IMR-90 (cell line): ENCODE data around the gene SMARCA5. TPM values are rescaled to one million over a fixed set of nuclear protein-coding genes. Genes with fewer than 3 reads are reported as not detected.

Experiments
- ATAC-seq: fragments of 200-7000 bp; cut with Tn5 transposase; 2 replicates; pipeline ENCODE4 v1.9.1; 2020; ENCODE audit warnings: low read depth, mild to moderate bottlenecking, moderate library complexity
- BruUV-seq: library from RNA; stranded (reverse); fragments of 400-500 nt; replicated peaks from 2 replicates; lab custom pipeline; 2021; lab: Mats Ljungman, UMichigan
- CTCF ChIA-PET: fragments of 300-600 bp; formaldehyde crosslinking; extraction: SDS; loops from one replicate; lab custom pipeline; 2021; ENCODE audit warnings: antibody characterized with exemption; lab: Yijun Ruan, JAX
- POLR2A ChIA-PET: fragments of 300-600 bp; sonication (Branson Sonifier 250); formaldehyde crosslinking; loops from one replicate; lab custom pipeline; 2022; ENCODE audit warnings: antibody characterized with exemption; ENCODE audit not compliant: unreplicated experiment; lab: Charles Lee
- DNase-seq: peaks from one replicate; pipeline ENCODE4 v3.0.0; 2013
- H2AFZ ChIP-seq: replicated peaks from 2 replicates; pipeline ENCODE3; 2013; ENCODE audit warnings: low read length, mild to moderate bottlenecking; ENCODE audit not compliant: poor library complexity
- H2AK5ac ChIP-seq: 2 replicates; pipeline ENCODE4 v1.6.1; 2013; ENCODE audit warnings: low read depth, low read length, inconsistent platforms
- H2AK9ac ChIP-seq: replicated peaks from 2 replicates; pipeline ENCODE3; 2013; ENCODE audit warnings: mild to moderate bottlenecking, low read depth, low read length, moderate library complexity; ENCODE audit not compliant: poor library complexity
- H2BK120ac ChIP-seq: 2 replicates; pipeline ENCODE4 v1.6.1; 2013; ENCODE audit warnings: low read depth, low read length, inconsistent platforms
- H2BK15ac ChIP-seq: 3 replicates; pipeline ENCODE4 v1.6.1; 2013; ENCODE audit warnings: low read depth, low read length, inconsistent platforms
- H2BK20ac ChIP-seq: 2 replicates; pipeline ENCODE4 v1.6.1; 2013; ENCODE audit warnings: low read depth, mild to moderate bottlenecking, inconsistent platforms, low read length, moderate library complexity
- H2BK5ac ChIP-seq: 2 replicates; pipeline ENCODE4 v1.6.1; 2013; ENCODE audit warnings: mild to moderate bottlenecking, low read depth, low read length, inconsistent platforms; ENCODE audit not compliant: poor library complexity, severe bottlenecking
- H3K14ac ChIP-seq: replicated peaks from 2 replicates; pipeline ENCODE4 v1.6.1; 2013; ENCODE audit warnings: low read depth, low read length, inconsistent platforms
- H3K18ac ChIP-seq: 2 replicates; pipeline ENCODE4 v1.6.1; 2013; ENCODE audit warnings: low read depth, low read length, control low read depth
- H3K23ac ChIP-seq: 2 replicates; pipeline ENCODE4 v1.6.1; 2013; ENCODE audit warnings: low read depth, low read length, inconsistent platforms
- H3K27ac ChIP-seq: 2 replicates; pipeline ENCODE4 v1.5.1; 2013; ENCODE audit warnings: mild to moderate bottlenecking, control low read depth, low read length; ENCODE audit not compliant: insufficient read depth
- H3K27me3 ChIP-seq: 2 replicates; pipeline ENCODE4 v1.6.1; 2013; ENCODE audit warnings: low read length; ENCODE audit not compliant: control insufficient read depth, insufficient read depth
- H3K36me3 ChIP-seq: 2 replicates; pipeline ENCODE4 v1.6.1; 2013; ENCODE audit warnings: low read length, mixed read lengths; ENCODE audit not compliant: control insufficient read depth, insufficient read depth
- H3K4ac ChIP-seq: 2 replicates; pipeline ENCODE4 v1.6.1; 2013; ENCODE audit warnings: low read depth, low read length, inconsistent platforms
- H3K4me1 ChIP-seq: 2 replicates; pipeline ENCODE4 v1.6.1; 2013; ENCODE audit warnings: low read length, mixed read lengths; ENCODE audit not compliant: control insufficient read depth, insufficient read depth
- H3K4me2 ChIP-seq: 2 replicates; pipeline ENCODE4 v1.6.1; 2013; ENCODE audit warnings: low read depth, mild to moderate bottlenecking, control low read depth, low read length, moderate library complexity
- H3K4me3 ChIP-seq: 2 replicates; pipeline ENCODE4 v1.5.1; 2013; ENCODE audit warnings: low read depth, mild to moderate bottlenecking, control low read depth, low read length, moderate library complexity; ENCODE audit not compliant: insufficient read depth
- H3K56ac ChIP-seq: 2 replicates; pipeline ENCODE4 v1.6.1; 2013; ENCODE audit warnings: low read length, inconsistent platforms; ENCODE audit not compliant: insufficient read depth; ENCODE audit errors: extremely low read depth
- H3K79me1 ChIP-seq, 2 experiments: 2 replicates each; pipeline ENCODE4 v1.6.1; 2013; ENCODE audit warnings: low read length in 2 of 2, inconsistent platforms in 1 of 2, low read depth in 1 of 2
- H3K9ac ChIP-seq: 2 replicates; pipeline ENCODE4 v1.6.1; 2013; ENCODE audit warnings: low read depth, low read length, control low read depth
- H3K9me1 ChIP-seq: 2 replicates; pipeline ENCODE4 v1.6.1; 2013; ENCODE audit warnings: low read length, inconsistent platforms; ENCODE audit not compliant: insufficient read depth
- H3K9me3 ChIP-seq: 2 replicates; pipeline ENCODE4 v1.6.1; 2013; ENCODE audit warnings: low read length; ENCODE audit not compliant: control insufficient read depth, insufficient read depth
- H4K20me1 ChIP-seq: 2 replicates; pipeline ENCODE4 v1.6.1; 2013; ENCODE audit warnings: low read length, inconsistent platforms; ENCODE audit not compliant: insufficient read depth
- H4K5ac ChIP-seq: 2 replicates; pipeline ENCODE4 v1.6.1; 2013; ENCODE audit warnings: mild to moderate bottlenecking, low read depth, low read length, control low read depth
- H4K8ac ChIP-seq, 2 experiments: 2 replicates each; pipeline ENCODE4 v1.6.1; 2013; ENCODE audit warnings: low read depth in 2 of 2, low read length in 2 of 2, control low read depth in 1 of 2, inconsistent platforms in 1 of 2
- H4K91ac ChIP-seq: 2 replicates; pipeline ENCODE4 v1.6.1; 2013; ENCODE audit warnings: low read depth, low read length, inconsistent platforms; ENCODE audit not compliant: insufficient read depth
- BHLHE40 ChIP-seq: fragments of 150-350 bp; IDR thresholded peaks from 2 replicates; pipeline ENCODE4 v1.6.1; 2016; ENCODE audit warnings: mild to moderate bottlenecking, low read depth, low read length
- ELK1 ChIP-seq: fragments of 150-350 bp; IDR thresholded peaks from 2 replicates; pipeline ENCODE4 v1.6.1; 2016; ENCODE audit warnings: low read depth, mild to moderate bottlenecking, low read length, moderate library complexity, borderline replicate concordance
- FOS ChIP-seq: fragments of 150-350 bp; IDR thresholded peaks from 2 replicates; pipeline ENCODE4 v1.6.1; 2016; ENCODE audit warnings: low read depth, low read length
- MXI1 ChIP-seq: IDR thresholded peaks from 2 replicates; pipeline ENCODE4 v1.6.1; 2012; ENCODE audit warnings: low read depth, mild to moderate bottlenecking, low read length, moderate library complexity, borderline replicate concordance
- NFE2L2 ChIP-seq: fragments of 150-350 bp; IDR thresholded peaks from 2 replicates; pipeline ENCODE4 v1.6.1; 2016; ENCODE audit warnings: low read depth, mild to moderate bottlenecking, low read length
- POLR2A ChIP-seq: IDR thresholded peaks from 2 replicates; pipeline ENCODE4 v1.6.1; 2012; ENCODE audit warnings: mild to moderate bottlenecking, low read depth, low read length
- RCOR1 ChIP-seq: IDR thresholded peaks from 2 replicates; pipeline ENCODE4 v1.6.1; 2012; ENCODE audit warnings: mild to moderate bottlenecking, low read length, improper control_type of control experiment; ENCODE audit not compliant: insufficient replicate concordance
- USF2 ChIP-seq: fragments of 150-350 bp; IDR thresholded peaks from 2 replicates; pipeline ENCODE4 v1.6.1; 2017; ENCODE audit warnings: mild to moderate bottlenecking, antibody characterized with exemption, low read length, low read depth
- WGBS, 2 experiments: methylation state at CpG; one replicate each; pipeline versions ENCODE4 v1.1.5 to v1.1.7; 2013; ENCODE audit warnings: missing lambda C conversion rate in 2 of 2; ENCODE audit not compliant: insufficient read length in 1 of 2; ENCODE audit errors: extremely low coverage in 2 of 2; 5-methylcytosine and 5-hydroxymethylcytosine counted together
- dilution Hi-C: fragments of 300-500 bp; cut with HindIII; formaldehyde crosslinking; loops from one replicate; pipeline ENCODE4 v1.14.3; 2018; ENCODE audit warnings: low sequenced_read_pairs; ENCODE audit not compliant: unreplicated experiment
- in situ Hi-C: fragments of 300-500 bp; cut with MboI; formaldehyde crosslinking; loops from 3 replicates; pipeline ENCODE4 v1.14.3; 2019; ENCODE audit warnings: low sequenced_read_pairs, inconsistent platforms, mixed read lengths
- intact Hi-C: fragments of 100-400 bp; cut with micrococcal nuclease; formaldehyde crosslinking; loops from 2 replicates; pipeline ENCODE4 v1.10.0; 2022
- polyA plus RNA-seq, 3 experiments: library from polyadenylated mRNA; depleted of rRNA; stranded (reverse); fragments of >200 nt; gene quantifications; 2 replicates each; pipeline ENCODE4 v1.2.3, GENCODE V29; 2012; ENCODE audit warnings: low replicate concordance in 1 of 3
- total RNA-seq: library from RNA; depleted of rRNA; stranded (reverse); fragments of >200 nt; gene quantifications from 2 replicates; pipeline ENCODE4 v1.2.3, GENCODE V29; 2012

SMARCA5 gene
- total and polyA plus RNA-seq, 2 of the 4 experiments (the other 2 are of a cell fraction): 11.5 to 14.7 TPM

- intact Hi-C loops (loop anchor here (10.0 kb wide), 1 partner anchor 642 kb away; the partner anchor contains the start of gene INPP4B), in situ Hi-C loops (loop anchor here (5.0 kb wide), 1 partner anchor 284 kb away; no protein-coding TSS in a partner anchor), dilution Hi-C loops (no loop called here)
- Histone ChIP-seq H3K9me1 (no peaks in the 10 kb centered on the region), H3K4me3 (no peak overlapping the region), H3K27me3 (no peaks in the 10 kb centered on the region), H2BK20ac (no peak overlapping the region), H2BK5ac (no peak overlapping the region), H3K4me2 (no peak overlapping the region), H3K4me1 (no peaks in the 10 kb centered on the region), H3K27ac (no peak overlapping the region), H3K56ac (no peak overlapping the region), H3K9ac (no peak overlapping the region), H4K20me1 (no peaks in the 10 kb centered on the region), H3K79me1 (no peaks in the 10 kb centered on the region), H3K18ac (no peak overlapping the region), H2AK9ac (no peak overlapping the region), H3K36me3 (no peaks in the 10 kb centered on the region), H4K5ac (no peak overlapping the region), H3K4ac (no peak overlapping the region), H3K14ac (no peak overlapping the region), H2BK15ac (no peak overlapping the region), H3K9me3 (no peaks in the 10 kb centered on the region), H2BK120ac (no peak overlapping the region), H4K8ac (no peak overlapping the region), H2AK5ac (no peak overlapping the region), H2AFZ (no peak overlapping the region), H3K23ac (no peak overlapping the region), H4K91ac (no peak overlapping the region)
- BruUV-seq: no TSS peak
- TF ChIP-seq FOS: no peak
- TF ChIP-seq ELK1: no peak
- TF ChIP-seq RCOR1: no peak
- no peak for TF ChIP-seq BHLHE40
- TF ChIP-seq NFE2L2: no peak
- TF ChIP-seq USF2: no peak
- TF ChIP-seq MXI1: no peak
- TF ChIP-seq POLR2A: no peak
- POLR2A ChIA-PET: no interaction called here
- DNase-seq: no peak
- WGBS, 2 experiments: no CpG with 5 or more reads among the region's 1 CpG
- CTCF ChIA-PET: no interaction called here
- no peak for ATAC-seq
Measured at GRCh38 chr4:143486314-143486713, 27.2 kb upstream of the SMARCA5 start.
